Panc1 (cell line): ENCODE measurements around the gene FBXO9. TPM values are rescaled to one million over a fixed set of nuclear protein-coding genes. Genes with fewer than 3 reads are reported as not detected.

ENCODE experiments used
- ATAC-seq: fragments of 200-7000 bp; cut with Tn5 transposase; 2 replicates; pipeline ENCODE4 v1.9.1; 2020; ENCODE audit warnings: mild to moderate bottlenecking, moderate library complexity
- BruUV-seq: library from RNA; stranded (reverse); fragments of 400-500 nt; replicated peaks from 2 replicates; lab custom pipeline; 2021; lab: Mats Ljungman, UMichigan
- CTCF ChIA-PET: fragments of 300-600 bp; sonication (Branson Sonifier 250); formaldehyde crosslinking; loops from one replicate; lab custom pipeline; 2022; ENCODE audit warnings: antibody characterized with exemption; lab: Charles Lee
- POLR2A ChIA-PET: fragments of 300-600 bp; sonication (Branson Sonifier 250); formaldehyde crosslinking; loops from one replicate; lab custom pipeline; 2022; ENCODE audit warnings: antibody characterized with exemption; lab: Charles Lee
- DNase-seq: peaks from one replicate; pipeline ENCODE4 v3.0.0-alpha.2; 2010; ENCODE audit warnings: low read depth, low spot score
- H3K27ac ChIP-seq: 2 replicates; pipeline ENCODE4 v1.5.1; 2011; ENCODE audit warnings: mild to moderate bottlenecking, low read length, inconsistent platforms
- H3K27me3 ChIP-seq: fragments of 200-500 bp; sonication (Bioruptor generic); 2 replicates; pipeline ENCODE4 v1.6.0; 2014; ENCODE audit warnings: low read length, inconsistent platforms; ENCODE audit not compliant: control insufficient read depth, insufficient read depth
- H3K36me3 ChIP-seq: fragments of 200-500 bp; sonication (Bioruptor generic); 2 replicates; pipeline ENCODE4 v1.5.1; 2014; ENCODE audit warnings: inconsistent platforms, mild to moderate bottlenecking, low read length, moderate library complexity; ENCODE audit not compliant: control insufficient read depth, insufficient read depth
- H3K4me1 ChIP-seq: 2 replicates; pipeline ENCODE4 v1.5.1; 2011; ENCODE audit warnings: inconsistent platforms, mild to moderate bottlenecking, low read length, moderate library complexity; ENCODE audit not compliant: control insufficient read depth, insufficient read depth
- H3K4me3 ChIP-seq, 2 experiments: 2 replicates each; pipeline ENCODE4 v1.5.1; 2011 to 2012; ENCODE audit warnings: low read depth in 2 of 2, low read length in 2 of 2, mild to moderate bottlenecking in 2 of 2, inconsistent platforms in 1 of 2, moderate library complexity in 1 of 2
- H3K9me3 ChIP-seq: fragments of 200-500 bp; sonication (Bioruptor generic); 2 replicates; pipeline ENCODE4 v1.5.1; 2014; ENCODE audit warnings: low read depth, mild to moderate bottlenecking, inconsistent platforms, low read length, moderate library complexity; ENCODE audit not compliant: control insufficient read depth, insufficient read depth
- CTCF ChIP-seq: fragments of 450-650 bp; IDR thresholded peaks from 2 replicates; pipeline ENCODE4 v1.5.1; 2017; ENCODE audit warnings: mild to moderate bottlenecking
- POLR2AphosphoS5 ChIP-seq: IDR thresholded peaks from 2 replicates; pipeline ENCODE4 v1.6.1; 2012; ENCODE audit warnings: mild to moderate bottlenecking, low read depth, low read length, moderate library complexity
- REST ChIP-seq, 2 experiments: IDR thresholded peaks; 2 replicates each; pipeline ENCODE4 v1.6.1; 2011 to 2012; ENCODE audit warnings: low read depth in 2 of 2, control low read depth in 1 of 2, low read length in 1 of 2, mild to moderate bottlenecking in 1 of 2, moderate library complexity in 1 of 2; ENCODE audit not compliant: insufficient read depth in 1 of 2
- SIN3A ChIP-seq: IDR thresholded peaks from 2 replicates; pipeline ENCODE4 v1.6.1; 2012; ENCODE audit warnings: low read depth, mild to moderate bottlenecking, low read length, moderate library complexity, borderline replicate concordance; ENCODE audit not compliant: insufficient read depth
- TCF7L2 ChIP-seq: IDR thresholded peaks from 2 replicates; pipeline ENCODE4 v1.6.1; 2011; ENCODE audit warnings: mild to moderate bottlenecking, low read depth, low read length, inconsistent platforms
- in situ Hi-C: cut with HindIII; loops from 2 replicates; pipeline ENCODE4 v1.10.0; 2016; ENCODE audit warnings: low sequenced_read_pairs, low pct_unique_long_range_greater_than_20kb
- intact Hi-C: fragments of 100-400 bp; cut with micrococcal nuclease; formaldehyde crosslinking; loops from one replicate; pipeline ENCODE4 v1.10.0; 2022; ENCODE audit not compliant: unreplicated experiment
- total RNA-seq: library from RNA; stranded (reverse); gene quantifications from one replicate; pipeline ENCODE4 v1.2.1, GENCODE V29; 2021; ENCODE audit not compliant: unreplicated experiment

Gene FBXO9
- total RNA-seq, 1 experiment from 2014 or later = 60.0 TPM

- TF ChIP-seq SIN3A (no peak), REST (IDR thresholded peaks at IDR 0.05; ENCODE audit: insufficient read depth in 1 of 2, low read depth in 2 of 2, low read length in 1 of 2) (no peak), TCF7L2 (no peak), POLR2AphosphoS5 (no peak), CTCF (no peak)
- no TSS peak for BruUV-seq
- in situ Hi-C loops (no loop called here), intact Hi-C loops (no loop called here)
- POLR2A ChIA-PET = no interaction called here
- CTCF ChIA-PET = no interaction called here
- Histone ChIP-seq H3K4me1 (no peaks in the 10 kb centered on the region), H3K27me3 (no peaks in the 10 kb centered on the region), H3K4me3 (no peak overlapping the region), H3K36me3 (peaks cover 36% of the 10 kb centered on the region), H3K27ac (no peak overlapping the region), H3K9me3 (no peaks in the 10 kb centered on the region)
- ATAC-seq (no peak), DNase-seq (no peak)
Measured at GRCh38 chr6:53086302-53086701, 21.1 kb downstream of the FBXO9 start.

- BruUV-seq = no TSS peak
- no peaks in the 10 kb centered on the region for H3K27me3 ChIP-seq
- TF ChIP-seq REST (IDR thresholded peaks at IDR 0.05; ENCODE audit: insufficient read depth in 1 of 2, low read depth in 2 of 2, low read length in 1 of 2) = no peak
- TF ChIP-seq POLR2AphosphoS5 = no peak
- TF ChIP-seq CTCF = no peak
- TF ChIP-seq TCF7L2 = no peak
- no peak for TF ChIP-seq SIN3A
- ChIA-PET POLR2A (no interaction called here), CTCF (no interaction called here)
- no peak for DNase-seq
- in situ Hi-C loops (no loop called here), intact Hi-C loops (no loop called here)
- no peak overlapping the region for H3K4me3 ChIP-seq
- no peak overlapping the region for H3K27ac ChIP-seq
- peaks cover 18% of the 10 kb centered on the region for H3K36me3 ChIP-seq
- no peaks in the 10 kb centered on the region for H3K4me1 ChIP-seq
- no peak for ATAC-seq
- no peaks in the 10 kb centered on the region for H3K9me3 ChIP-seq
Measured at GRCh38 chr6:53089948-53090347, 24.7 kb downstream of the FBXO9 start.
